Astrocyte of the spinal cord (primary cell): ENCODE results near the gene MGAT5.
A peak's percentile ranks its signal among the peaks of the same experiment; 100 is the strongest.

Source experiments
- DNase-seq: peaks from one replicate; pipeline ENCODE4 v3.0.0; 2011; ENCODE audit warnings: low read depth, low spot score
- H3K4me3 ChIP-seq: 2 replicates; pipeline ENCODE4 v1.5.1; 2011; ENCODE audit warnings: low read depth, mild to moderate bottlenecking, low read length, moderate library complexity
- CTCF ChIP-seq: IDR thresholded peaks from 2 replicates; pipeline ENCODE4 v1.5.1; 2012; ENCODE audit warnings: low read depth, mild to moderate bottlenecking, low read length, inconsistent platforms
- in situ Hi-C: cut with HindIII; loops from 2 replicates; pipeline ENCODE4 v1.10.0; 2017; ENCODE audit warnings: low sequenced_read_pairs

MGAT5 gene

GRCh38 chr2:134398300-134398699 lies 144.4 kb downstream of the MGAT5 start:
- peak; percentile 71 for DNase-seq
- no peak overlapping the region for H3K4me3 ChIP-seq
- in situ Hi-C loops: no loop called here
- no peak for TF ChIP-seq CTCF

GRCh38 chr2:134399096-134399495 lies 145.2 kb downstream of the MGAT5 start:
- H3K4me3 ChIP-seq: no peak overlapping the region
- in situ Hi-C loops: no loop called here
- no peak for TF ChIP-seq CTCF
- DNase-seq: peak; percentile 61

- no peak overlapping the region for H3K4me3 ChIP-seq
- DNase-seq: no peak
- in situ Hi-C loops: no loop called here
- no peak for TF ChIP-seq CTCF
These were observed 147.2 kb downstream of the MGAT5 start for GRCh38 chr2:134401081-134401497.

GRCh38 chr2:134401789-134402188 lies 147.9 kb downstream of the MGAT5 start:
- no peak overlapping the region for H3K4me3 ChIP-seq
- no peak for TF ChIP-seq CTCF
- no peak for DNase-seq
- in situ Hi-C loops: no loop called here

GRCh38 chr2:134402410-134402809 lies 148.5 kb downstream of the MGAT5 start:
- in situ Hi-C loops: no loop called here
- H3K4me3 ChIP-seq: no peak overlapping the region
- DNase-seq: peak; percentile 56
- no peak for TF ChIP-seq CTCF

GRCh38 chr2:134405611-134406081 lies 151.8 kb downstream of the MGAT5 start:
- in situ Hi-C loops: no loop called here
- no peak overlapping the region for H3K4me3 ChIP-seq
- peak; percentile 55 for DNase-seq
- TF ChIP-seq CTCF: no peak

- no peak for TF ChIP-seq CTCF
- DNase-seq: no peak
- in situ Hi-C loops: no loop called here
- H3K4me3 ChIP-seq: no peak overlapping the region
These were observed 152.4 kb downstream of the MGAT5 start for GRCh38 chr2:134406311-134406710.
